GM23338 (cell line): ENCODE measurements around the gene ERMN. TPM values are rescaled to one million over a fixed set of nuclear protein-coding genes. Genes with fewer than 3 reads are reported as not detected.

Experiments
- ATAC-seq: fragments of 200-7000 bp; cut with Tn5 transposase; 3 replicates; pipeline ENCODE4 v1.9.1; 2020
- DNase-seq: peaks from one replicate; pipeline ENCODE4 v3.0.0-alpha.2; 2015; ENCODE audit warnings: low spot score
- H2AFZ ChIP-seq: fragments of 200-600 bp; sonication (generic); 2 replicates; pipeline ENCODE4 v1.8.0; 2016; ENCODE audit warnings: antibody characterized with exemption, mild to moderate bottlenecking, moderate library complexity
- H3F3A ChIP-seq: fragments of 200-600 bp; sonication (generic); replicated peaks from 2 replicates; pipeline ENCODE4 v1.8.0; 2017; ENCODE audit warnings: antibody characterized with exemption, mixed run types, low read depth
- H3K27ac ChIP-seq: fragments of 200-600 bp; sonication (generic); 2 replicates; pipeline ENCODE4 v1.6.1; 2016; ENCODE audit warnings: low read depth
- H3K27me3 ChIP-seq: fragments of 200-600 bp; sonication (generic); 2 replicates; pipeline ENCODE4 v1.8.0; 2016; ENCODE audit warnings: mild to moderate bottlenecking, mixed run types, moderate library complexity; ENCODE audit not compliant: insufficient read depth
- H3K36me3 ChIP-seq: fragments of 200-600 bp; sonication (generic); 2 replicates; pipeline ENCODE4 v1.8.0; 2016; ENCODE audit warnings: mild to moderate bottlenecking; ENCODE audit not compliant: insufficient read depth
- H3K4me1 ChIP-seq: fragments of 200-600 bp; sonication (generic); 2 replicates; pipeline ENCODE4 v1.8.0; 2016; ENCODE audit warnings: mild to moderate bottlenecking, moderate library complexity; ENCODE audit not compliant: insufficient read depth
- H3K4me2 ChIP-seq: fragments of 200-600 bp; sonication (generic); 2 replicates; pipeline ENCODE4 v1.7.1; 2017; ENCODE audit warnings: mixed run types
- H3K4me3 ChIP-seq: fragments of 200-600 bp; sonication (generic); 2 replicates; pipeline ENCODE4 v1.6.1; 2016; ENCODE audit warnings: mixed run types
- H3K79me2 ChIP-seq: fragments of 200-600 bp; sonication (generic); replicated peaks from 2 replicates; pipeline ENCODE4 v1.8.0; 2017; ENCODE audit warnings: mild to moderate bottlenecking; ENCODE audit not compliant: insufficient read depth
- H3K9me2 ChIP-seq: fragments of 200-600 bp; sonication (generic); 2 replicates; pipeline ENCODE4 v1.8.0; 2017; ENCODE audit not compliant: insufficient read depth
- H4K20me1 ChIP-seq: fragments of 200-600 bp; sonication (generic); replicated peaks from 2 replicates; pipeline ENCODE4 v1.8.0; 2017; ENCODE audit warnings: mild to moderate bottlenecking; ENCODE audit not compliant: insufficient read depth
- H3K27ac Mint-ChIP-seq: 2 replicates; pipeline ENCODE4 v1.8.0; 2020; ENCODE audit warnings: inconsistent platforms, mild to moderate bottlenecking, moderate library complexity, mixed read lengths
- H3K27me3 Mint-ChIP-seq: 3 replicates; pipeline ENCODE4 v1.8.0; 2022; ENCODE audit warnings: low read depth, mild to moderate bottlenecking, moderate library complexity, mixed read lengths, inconsistent platforms; ENCODE audit not compliant: insufficient read depth, poor library complexity
- H3K36me3 Mint-ChIP-seq: 3 replicates; pipeline ENCODE4 v1.8.0; 2021; ENCODE audit warnings: low read depth, mild to moderate bottlenecking, inconsistent platforms, moderate library complexity, mixed read lengths
- H3K4me1 Mint-ChIP-seq: 3 replicates; pipeline ENCODE4 v1.8.0; 2020; ENCODE audit warnings: mild to moderate bottlenecking, inconsistent platforms, mixed read lengths
- H3K4me3 Mint-ChIP-seq: 3 replicates; pipeline ENCODE4 v1.8.0; 2021; ENCODE audit warnings: moderate library complexity, mild to moderate bottlenecking, inconsistent platforms, mixed read lengths
- H3K9me3 Mint-ChIP-seq: 3 replicates; pipeline ENCODE4 v1.8.0; 2020; ENCODE audit warnings: moderate library complexity, mild to moderate bottlenecking, inconsistent platforms, mixed read lengths
- CREB1 ChIP-seq: fragments of 250-450 bp; sonication (Bioruptor Pico); IDR thresholded peaks from 2 replicates; pipeline ENCODE4 v1.5.0; 2020; ENCODE audit warnings: low read depth, mild to moderate bottlenecking, moderate library complexity
- REST ChIP-seq: IDR thresholded peaks from one replicate; pipeline ENCODE4 v1.6.1; 2018; ENCODE audit warnings: antibody characterized with exemption; ENCODE audit not compliant: unreplicated experiment
- ZNF114 ChIP-seq: fragments of 250-450 bp; sonication (Bioruptor Pico); IDR thresholded peaks from 2 replicates; pipeline ENCODE4 v1.5.0; 2020; ENCODE audit warnings: mild to moderate bottlenecking, moderate library complexity
- ZNF462 ChIP-seq: fragments of 250-450 bp; sonication (Bioruptor Pico); IDR thresholded peaks from 2 replicates; pipeline ENCODE4 v1.5.0; 2020; ENCODE audit warnings: mild to moderate bottlenecking, moderate library complexity
- polyA plus RNA-seq: library from polyadenylated mRNA; unstranded; fragments of >200 nt; fragmentation: Nextera tagmentation; extraction: Ambion mirVana; gene quantifications from 2 replicates; pipeline ENCODE4 v1.2.1, GENCODE V29; 2016
- total RNA-seq: library from RNA; depleted of rRNA; stranded (reverse); fragments of >200 nt; shearing (Covaris generic); gene quantifications from 2 replicates; pipeline ENCODE4 v1.2.3, GENCODE V29; 2014

ERMN gene
- total and polyA plus RNA-seq, 2 experiments from 2014 or later: 0.35 to 0.44 TPM

GRCh38 chr2:157315901-157316300 is 9.7 kb downstream of the ERMN start:
- Histone ChIP-seq H3K79me2 (no peaks in the 10 kb centered on the region), H3K9me2 (peaks cover 10% of the 10 kb centered on the region; the same call in 1 of the 2 replicates), H3K36me3 (no peaks in the 10 kb centered on the region), H3K4me1 (peaks cover 20% of the 10 kb centered on the region), H3K4me2 (peak overlapping the region; percentile 24), H3K4me3 (no peak overlapping the region), H3K27me3 (no peaks in the 10 kb centered on the region), H3K27ac (no peak overlapping the region), H4K20me1 (no peaks in the 10 kb centered on the region), H3F3A (no peaks in the 10 kb centered on the region), H2AFZ (no peak overlapping the region)
- DNase-seq (peak; percentile 78), ATAC-seq (peak; percentile 92)
- TF ChIP-seq ZNF114 (CRISPR knock-in tag) (no peak), CREB1 (CRISPR knock-in tag) (peak; percentile 28; the same call in 1 of the 2 replicates), ZNF462 (CRISPR knock-in tag) (no peak), REST (no peak)
- no peaks in the 10 kb centered on the region for H3K9me3 Mint-ChIP-seq
- H3K4me1 Mint-ChIP-seq: peaks cover 31% of the 10 kb centered on the region
- H3K27me3 Mint-ChIP-seq: peaks cover 2% of the 10 kb centered on the region
- H3K36me3 Mint-ChIP-seq: no peaks in the 10 kb centered on the region
- H3K4me3 Mint-ChIP-seq: no peak overlapping the region
- H3K27ac Mint-ChIP-seq: peak overlapping the region; percentile 23; the same call in 1 of the 2 replicates
